Prostate gland (tissue), 2 donors: ENCODE measurements around the gene TCEAL8. TPM values are rescaled to one million over a fixed set of nuclear protein-coding genes. Genes with fewer than 3 reads are reported as not detected.

ENCODE experiments used
- DNase-seq: peaks from one replicate; pipeline ENCODE4 v3.0.0-alpha.2; 2019; ENCODE audit warnings: low spot score
- H3K27ac ChIP-seq, 2 donors: fragments of 200-600 bp; sonication (generic); 2 replicates each; pipeline ENCODE4 v1.5.1; 2017 to 2019
- H3K27me3 ChIP-seq: fragments of 200-600 bp; sonication (generic); replicated peaks from 2 replicates; pipeline ENCODE4 v1.5.1; 2019; ENCODE audit not compliant: insufficient read depth
- H3K36me3 ChIP-seq, 2 donors: fragments of 200-600 bp; sonication (generic); 1 replicate in 1 of 2; 2 replicates in 1 of 2; pipeline versions ENCODE4 v1.5.1 to v1.8.1; 2017 to 2019
- H3K4me1 ChIP-seq: fragments of 200-600 bp; sonication (generic); replicated peaks from 2 replicates; pipeline ENCODE4 v1.5.1; 2019
- H3K4me3 ChIP-seq, 2 donors: fragments of 200-600 bp; sonication (generic); 2 replicates each; pipeline ENCODE4 v1.5.1; 2017 to 2019
- H3K9me3 ChIP-seq: fragments of 200-600 bp; sonication (generic); 2 replicates; pipeline ENCODE4 v1.5.1; 2017
- CTCF ChIP-seq, 4 experiments: fragments of 200-600 bp in 2 of 4; fragments of 450-650 bp in 2 of 4; sonication (generic) in 2 of 4; IDR thresholded peaks; 1 replicate in 3 of 4; 2 replicates in 1 of 4; pipeline ENCODE4 v1.5.1; 2016 to 2019; ENCODE audit warnings: antibody characterized with exemption in 4 of 4, mild to moderate bottlenecking in 2 of 4, moderate library complexity in 2 of 4
- POLR2A ChIP-seq: fragments of 450-650 bp; IDR thresholded peaks from one replicate; pipeline ENCODE4 v1.6.1; 2016; ENCODE audit warnings: antibody characterized with exemption, mild to moderate bottlenecking
- POLR2AphosphoS5 ChIP-seq: sonication (generic); formaldehyde crosslinking; IDR thresholded peaks from one replicate; pipeline ENCODE4 v1.6.1; 2017; ENCODE audit warnings: antibody characterized with exemption
- WGBS: methylation state at CpG from one replicate; pipeline ENCODE4 v1.1.5; 2018; 5-methylcytosine and 5-hydroxymethylcytosine counted together
- intact Hi-C: fragments of 100-400 bp; cut with DNase I; formaldehyde crosslinking; loops from one replicate; pipeline ENCODE4 v1.14.2; 2022
- total RNA-seq, 2 donors: library from RNA; depleted of rRNA; stranded (reverse); fragments of >200 nt; gene quantifications; one replicate each; pipeline ENCODE4 v1.1.0, GENCODE V29; 2016

The TCEAL8 gene
- total RNA-seq, 2 donors from 2014 or later: 59.4 to 90.0 TPM

- Histone ChIP-seq H3K27me3 (no peaks in the 10 kb centered on the region), H3K4me1 (no peaks in the 10 kb centered on the region), H3K27ac (no peak overlapping the region), H3K9me3 (no peaks in the 10 kb centered on the region), H3K36me3 (no peaks in the 10 kb centered on the region), H3K4me3 (no peak overlapping the region)
- intact Hi-C loops: loop anchor here (5.0 to 10.0 kb wide), 2 partner anchors 125 to 257 kb away; partner anchors contain the start of gene TCEAL7
- DNase-seq: no peak
- WGBS: 78% methylated on average over 5 of the region's 5 CpGs
- TF ChIP-seq CTCF (IDR thresholded peaks at IDR 0.05) (no peak), POLR2AphosphoS5 (no peak), POLR2A (no peak)
Observed at GRCh38 chrX:103210056-103210455, 44.9 kb downstream of the TCEAL8 start.

Other genes starting within 250 kb of the TCEAL8 start
- 100 to 1,000 TPM in 1 of 2 donors, 10 to 100 TPM in 1; 19.8 to 295 TPM for gene BEX1, start 191.0 kb downstream of the TCEAL8 start, total RNA-seq
- gene NXF3, start 162.0 kb downstream of the TCEAL8 start, total RNA-seq: 100 to 1,000 TPM in 1 of 2 donors, not detected in 1; 257 TPM
- 100 to 1,000 TPM in 1 of 2 donors, 10 to 100 TPM in 1; 60.6 to 116 TPM for gene BEX4, start 40.0 kb downstream of the TCEAL8 start, total RNA-seq
- gene TCEAL5, start 21.6 kb upstream of the TCEAL8 start, total RNA-seq: 10 to 100 TPM in 1 of 2 donors, not detected in 1; 48.4 TPM
- gene BEX2, start 55.8 kb upstream of the TCEAL8 start, total RNA-seq: 10 to 100 TPM; 41.2 to 79.0 TPM
- gene TCEAL7, start 75.1 kb upstream of the TCEAL8 start, total RNA-seq: 1 to 10 TPM; 1.4 to 6.2 TPM
- gene TCEAL9, start 101.4 kb upstream of the TCEAL8 start, total RNA-seq: 10 to 100 TPM; 49.8 to 88.2 TPM
- gene BEX3, start 121.4 kb upstream of the TCEAL8 start, total RNA-seq: 100 to 1,000 TPM; 249 to 418 TPM